Transverse colon (tissue), 4 donors: ENCODE results near the gene KRTAP2-3. TPM values are rescaled to one million over a fixed set of nuclear protein-coding genes. Genes with fewer than 3 reads are reported as not detected.

Source experiments
- DNase-seq: peaks from one replicate; pipeline ENCODE4 v3.0.0-alpha.2; 2019
- H3K27ac ChIP-seq, 4 donors: fragments of 200-600 bp; sonication (generic); 2 replicates each; pipeline ENCODE4 v1.5.1; 2016 to 2018; ENCODE audit warnings: inconsistent platforms in 4 of 4
- H3K27me3 ChIP-seq: fragments of 200-600 bp; sonication (generic); 2 replicates; pipeline ENCODE4 v1.5.1; 2017; ENCODE audit warnings: inconsistent platforms
- H3K36me3 ChIP-seq, 4 donors: fragments of 200-600 bp; sonication (generic); 2 replicates each; pipeline ENCODE4 v1.5.1; 2017 to 2019; ENCODE audit warnings: inconsistent platforms in 4 of 4
- H3K4me1 ChIP-seq, 4 donors: fragments of 200-600 bp; sonication (generic); 2 replicates each; pipeline ENCODE4 v1.5.1; 2017 to 2020; ENCODE audit warnings: inconsistent platforms in 4 of 4
- H3K4me3 ChIP-seq, 4 donors: fragments of 200-600 bp; sonication (generic); 1 replicate in 1 of 4; 2 replicates in 3 of 4; pipeline versions ENCODE4 v1.5.1 to v1.6.1; 2017 to 2019; ENCODE audit warnings: inconsistent platforms in 4 of 4
- H3K9me3 ChIP-seq, 2 donors: fragments of 200-600 bp; sonication (generic); 2 replicates each; pipeline ENCODE4 v1.5.1; 2017 to 2019; ENCODE audit warnings: inconsistent platforms in 2 of 2
- EP300 ChIP-seq: sonication (generic); formaldehyde crosslinking; IDR thresholded peaks from one replicate; pipeline ENCODE4 v1.6.1; 2017; ENCODE audit warnings: antibody characterized with exemption, low read depth
- POLR2A ChIP-seq: fragments of 450-650 bp; IDR thresholded peaks from one replicate; pipeline ENCODE4 v1.6.1; 2016; ENCODE audit warnings: antibody characterized with exemption, mild to moderate bottlenecking, moderate library complexity
- POLR2AphosphoS5 ChIP-seq, 3 donors: sonication (generic); formaldehyde crosslinking; IDR thresholded peaks; one replicate each; pipeline ENCODE4 v1.6.1; 2016; ENCODE audit warnings: antibody characterized with exemption in 3 of 3
- WGBS, 2 donors: methylation state at CpG; one replicate each; pipeline ENCODE4 v1.1.5; 2018; ENCODE audit warnings: low coverage in 1 of 2; 5-methylcytosine and 5-hydroxymethylcytosine counted together
- in situ Hi-C, 4 donors: fragments of 200-750 bp; cut with MboI; loops; one replicate each; pipeline versions ENCODE4 v1.15.0 to v1.15.1; 2017; ENCODE audit warnings: low sequenced_read_pairs in 3 of 4, low pct_ligation_motif_present in 1 of 4, low pct_unique_long_range_greater_than_20kb in 1 of 4
- intact Hi-C: fragments of 100-400 bp; cut with DNase I; formaldehyde crosslinking; loops from one replicate; pipeline ENCODE4 v1.15.1; 2023; ENCODE audit warnings: low total_unique reads
- total RNA-seq, 4 donors: library from RNA; depleted of rRNA; stranded (reverse); fragments of >200 nt; gene quantifications; one replicate each; pipeline ENCODE4 v1.1.0, GENCODE V29; 2016
- TF ChIP-seq, protein P1 (sequence below), 5 experiments: fragments of 200-600 bp in 3 of 5; fragments of 450-650 bp in 2 of 5; sonication (generic) in 3 of 5; IDR thresholded peaks; 1 replicate in 2 of 5; 2 replicates in 3 of 5; pipeline ENCODE4 v1.5.1; 2016 to 2017; ENCODE audit warnings: antibody characterized with exemption in 5 of 5, inconsistent platforms in 3 of 5, mild to moderate bottlenecking in 2 of 5, moderate library complexity in 1 of 5

The KRTAP2-3 gene
- total RNA-seq, 4 donors from 2014 or later: not detected

DNA sequence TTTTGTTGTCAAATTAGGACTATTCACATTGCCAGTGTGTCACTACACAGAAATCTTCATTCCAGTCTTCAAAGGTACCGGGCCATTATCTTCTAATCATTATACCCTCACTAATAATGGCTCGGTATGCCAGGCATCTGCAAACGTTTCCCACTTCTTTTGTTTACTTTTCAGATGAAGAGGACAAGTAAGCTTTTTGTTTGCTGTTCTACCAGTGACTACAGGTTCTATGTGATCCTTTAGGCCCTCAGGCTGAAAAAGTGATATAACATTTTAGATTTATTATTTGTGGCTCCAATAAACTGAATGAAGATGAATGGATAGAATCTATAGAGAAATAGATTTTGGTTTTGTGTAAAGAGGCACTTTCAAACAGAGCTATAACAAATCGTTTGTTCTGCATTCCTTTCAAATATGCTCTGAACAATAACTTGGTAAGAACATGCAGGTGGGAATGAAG is 50.6 kb downstream of the KRTAP2-3 start:
- TF ChIP-seq, protein P1, sequence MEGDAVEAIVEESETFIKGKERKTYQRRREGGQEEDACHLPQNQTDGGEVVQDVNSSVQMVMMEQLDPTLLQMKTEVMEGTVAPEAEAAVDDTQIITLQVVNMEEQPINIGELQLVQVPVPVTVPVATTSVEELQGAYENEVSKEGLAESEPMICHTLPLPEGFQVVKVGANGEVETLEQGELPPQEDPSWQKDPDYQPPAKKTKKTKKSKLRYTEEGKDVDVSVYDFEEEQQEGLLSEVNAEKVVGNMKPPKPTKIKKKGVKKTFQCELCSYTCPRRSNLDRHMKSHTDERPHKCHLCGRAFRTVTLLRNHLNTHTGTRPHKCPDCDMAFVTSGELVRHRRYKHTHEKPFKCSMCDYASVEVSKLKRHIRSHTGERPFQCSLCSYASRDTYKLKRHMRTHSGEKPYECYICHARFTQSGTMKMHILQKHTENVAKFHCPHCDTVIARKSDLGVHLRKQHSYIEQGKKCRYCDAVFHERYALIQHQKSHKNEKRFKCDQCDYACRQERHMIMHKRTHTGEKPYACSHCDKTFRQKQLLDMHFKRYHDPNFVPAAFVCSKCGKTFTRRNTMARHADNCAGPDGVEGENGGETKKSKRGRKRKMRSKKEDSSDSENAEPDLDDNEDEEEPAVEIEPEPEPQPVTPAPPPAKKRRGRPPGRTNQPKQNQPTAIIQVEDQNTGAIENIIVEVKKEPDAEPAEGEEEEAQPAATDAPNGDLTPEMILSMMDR (IDR thresholded peaks at IDR 0.05): no peak
- TF ChIP-seq POLR2A: no peak
- no peak for TF ChIP-seq POLR2AphosphoS5 (IDR thresholded peaks at IDR 0.05)
- TF ChIP-seq EP300: no peak
- no peaks in the 10 kb centered on the region for H3K36me3 ChIP-seq
- DNase-seq: no peak
- in situ Hi-C loops: no loop called here
- H3K27me3 ChIP-seq: no peaks in the 10 kb centered on the region
- no peaks in the 10 kb centered on the region for H3K4me1 ChIP-seq
- H3K9me3 ChIP-seq: no peaks in the 10 kb centered on the region
- no peak overlapping the region for H3K4me3 ChIP-seq
- intact Hi-C loops: no loop called here
- no peak overlapping the region for H3K27ac ChIP-seq
- WGBS, 2 donors: 44 to 60% methylated on average over 4 of the region's 4 CpGs

Other genes starting within 250 kb of the KRTAP2-3 start
- 10 to 100 TPM in 2 of 4 donors, 1 to 10 TPM in 1, not detected in 1; 2.2 to 12.7 (median 11.7) TPM for gene KRT10, start 237.5 kb downstream of the KRTAP2-3 start, total RNA-seq
- gene KRT12, start 192.9 kb downstream of the KRTAP2-3 start, total RNA-seq: 10 to 100 TPM in 1 of 4 donors, 1 to 10 TPM in 1, under 1 TPM in 1, not detected in 1; 0.40 to 20.0 (median 3.8) TPM
- gene KRT20, start 174.9 kb downstream of the KRTAP2-3 start, total RNA-seq: 100 to 1,000 TPM; 207 to 797 (median 735) TPM
- gene KRT23, start 122.5 kb downstream of the KRTAP2-3 start, total RNA-seq: 1 to 10 TPM in 2 of 4 donors, not detected in 2; 1.1 to 2.5 TPM
- not detected for gene KRT39, start 93.2 kb downstream of the KRTAP2-3 start, total RNA-seq
- gene KRT40, start 75.8 kb downstream of the KRTAP2-3 start, total RNA-seq: under 1 TPM in 1 of 4 donors, not detected in 3; 0.48 TPM
- not detected for gene KRTAP3-3, start 66.0 kb downstream of the KRTAP2-3 start, total RNA-seq
- not detected for gene KRTAP3-2, start 60.2 kb downstream of the KRTAP2-3 start, total RNA-seq
- gene KRTAP3-1, start 51.0 kb downstream of the KRTAP2-3 start, total RNA-seq: not detected
- not detected for gene KRTAP1-5, start 32.9 kb downstream of the KRTAP2-3 start, total RNA-seq
- not detected for gene KRTAP1-4, start 29.9 kb downstream of the KRTAP2-3 start, total RNA-seq
- not detected for gene KRTAP1-3, start 25.2 kb downstream of the KRTAP2-3 start, total RNA-seq
- not detected for gene KRTAP1-1, start 18.7 kb downstream of the KRTAP2-3 start, total RNA-seq
- gene KRTAP2-1, start 12.8 kb downstream of the KRTAP2-3 start, total RNA-seq: not detected
- not detected for gene KRTAP2-2, start 4.9 kb downstream of the KRTAP2-3 start, total RNA-seq
- gene KRTAP2-4, start 5.8 kb upstream of the KRTAP2-3 start, total RNA-seq: not detected
- not detected for gene KRTAP4-7, start 24.0 kb upstream of the KRTAP2-3 start, total RNA-seq
- gene KRTAP4-8, start 38.0 kb upstream of the KRTAP2-3 start, total RNA-seq: not detected
- not detected for gene KRTAP4-16, start 42.1 kb upstream of the KRTAP2-3 start, total RNA-seq
- not detected for gene KRTAP4-9, start 45.3 kb upstream of the KRTAP2-3 start, total RNA-seq
- not detected for gene KRTAP4-11, start 58.3 kb upstream of the KRTAP2-3 start, total RNA-seq
- not detected for gene KRTAP4-12, start 64.1 kb upstream of the KRTAP2-3 start, total RNA-seq
- gene KRTAP4-6, start 80.4 kb upstream of the KRTAP2-3 start, total RNA-seq: not detected
- gene KRTAP4-5, start 89.7 kb upstream of the KRTAP2-3 start, total RNA-seq: not detected
- gene KRTAP4-4, start 100.6 kb upstream of the KRTAP2-3 start, total RNA-seq: not detected
- not detected for gene KRTAP4-3, start 108.1 kb upstream of the KRTAP2-3 start, total RNA-seq
- not detected for gene KRTAP4-2, start 118.1 kb upstream of the KRTAP2-3 start, total RNA-seq
- gene KRTAP4-1, start 124.8 kb upstream of the KRTAP2-3 start, total RNA-seq: under 1 TPM in 1 of 4 donors, not detected in 3; 0.82 TPM
- not detected for gene KRTAP9-1, start 129.8 kb upstream of the KRTAP2-3 start, total RNA-seq
- not detected for gene KRTAP9-2, start 166.5 kb upstream of the KRTAP2-3 start, total RNA-seq
- gene KRTAP9-3, start 172.3 kb upstream of the KRTAP2-3 start, total RNA-seq: not detected
- not detected for gene KRTAP9-8, start 177.9 kb upstream of the KRTAP2-3 start, total RNA-seq
- not detected for gene KRTAP9-4, start 189.6 kb upstream of the KRTAP2-3 start, total RNA-seq
- not detected for gene KRTAP9-9, start 195.3 kb upstream of the KRTAP2-3 start, total RNA-seq
- not detected for gene KRTAP9-6, start 205.3 kb upstream of the KRTAP2-3 start, total RNA-seq
- not detected for gene KRTAP9-7, start 215.6 kb upstream of the KRTAP2-3 start, total RNA-seq
- gene KRTAP29-1, start 242.7 kb upstream of the KRTAP2-3 start, total RNA-seq: not detected
- gene KRTAP16-1, start 249.2 kb upstream of the KRTAP2-3 start, total RNA-seq: not detected